Prostate gland (tissue), 2 donors: Measurements from ENCODE around the gene MAPKAPK3.

Experiments used
- POLR2A ChIP-seq: fragments of 450-650 bp; IDR thresholded peaks from one replicate; pipeline ENCODE4 v1.6.1; 2016; ENCODE audit warnings: antibody characterized with exemption, mild to moderate bottlenecking
- TF ChIP-seq, protein P1 (sequence below), 4 experiments: fragments of 200-600 bp in 2 of 4; fragments of 450-650 bp in 2 of 4; sonication (generic) in 2 of 4; IDR thresholded peaks; 1 replicate in 3 of 4; 2 replicates in 1 of 4; pipeline ENCODE4 v1.5.1; 2016 to 2019; ENCODE audit warnings: antibody characterized with exemption in 4 of 4, mild to moderate bottlenecking in 2 of 4, moderate library complexity in 2 of 4

DNA sequence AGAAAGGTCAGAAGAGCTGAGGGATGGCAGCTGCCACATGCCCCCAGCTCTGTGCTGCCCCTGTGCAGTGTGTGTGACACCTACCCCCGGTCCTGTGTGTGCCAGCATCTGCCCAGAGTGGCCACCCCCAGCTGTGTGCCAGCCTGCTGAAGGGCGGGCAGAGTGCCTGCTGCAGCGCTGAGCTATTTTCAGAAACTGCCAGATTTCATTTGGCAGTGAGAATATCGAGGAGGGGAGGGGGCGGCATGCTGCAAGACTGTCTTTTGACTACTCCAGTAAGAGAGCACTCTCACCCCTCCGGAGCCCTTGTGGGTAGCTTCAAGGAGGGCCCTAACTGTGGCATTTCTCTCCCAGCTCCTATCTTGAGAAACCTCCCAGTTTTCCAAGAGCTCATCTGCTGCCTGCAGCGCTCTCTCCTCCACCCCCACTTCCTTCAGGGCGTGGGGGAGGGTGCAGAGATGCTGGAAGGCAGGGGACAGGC is 32.5 kb downstream of the MAPKAPK3 start:
- TF ChIP-seq, protein P1, sequence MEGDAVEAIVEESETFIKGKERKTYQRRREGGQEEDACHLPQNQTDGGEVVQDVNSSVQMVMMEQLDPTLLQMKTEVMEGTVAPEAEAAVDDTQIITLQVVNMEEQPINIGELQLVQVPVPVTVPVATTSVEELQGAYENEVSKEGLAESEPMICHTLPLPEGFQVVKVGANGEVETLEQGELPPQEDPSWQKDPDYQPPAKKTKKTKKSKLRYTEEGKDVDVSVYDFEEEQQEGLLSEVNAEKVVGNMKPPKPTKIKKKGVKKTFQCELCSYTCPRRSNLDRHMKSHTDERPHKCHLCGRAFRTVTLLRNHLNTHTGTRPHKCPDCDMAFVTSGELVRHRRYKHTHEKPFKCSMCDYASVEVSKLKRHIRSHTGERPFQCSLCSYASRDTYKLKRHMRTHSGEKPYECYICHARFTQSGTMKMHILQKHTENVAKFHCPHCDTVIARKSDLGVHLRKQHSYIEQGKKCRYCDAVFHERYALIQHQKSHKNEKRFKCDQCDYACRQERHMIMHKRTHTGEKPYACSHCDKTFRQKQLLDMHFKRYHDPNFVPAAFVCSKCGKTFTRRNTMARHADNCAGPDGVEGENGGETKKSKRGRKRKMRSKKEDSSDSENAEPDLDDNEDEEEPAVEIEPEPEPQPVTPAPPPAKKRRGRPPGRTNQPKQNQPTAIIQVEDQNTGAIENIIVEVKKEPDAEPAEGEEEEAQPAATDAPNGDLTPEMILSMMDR (IDR thresholded peaks at IDR 0.05), result no peak
- no peak for TF ChIP-seq POLR2A
